HG02763 (cell line): ENCODE results near the gene STAG1.
"Not testable (repeated sequence)": the region's sequence is repeated elsewhere in the genome, so short reads cannot be mapped to it uniquely, and the experiment has no call there.

Experiments
- ATAC-seq: cut with Tn5 transposase; IDR thresholded peaks from one replicate; pipeline ENCODE4 v1.9.1; 2021; ENCODE audit warnings: mild to moderate bottlenecking, moderate library complexity; ENCODE audit not compliant: unreplicated experiment

Gene STAG1

GRCh38 chr3:136749091-136749490 is 3.1 kb downstream of the STAG1 start:
- no peak for ATAC-seq

DNA sequence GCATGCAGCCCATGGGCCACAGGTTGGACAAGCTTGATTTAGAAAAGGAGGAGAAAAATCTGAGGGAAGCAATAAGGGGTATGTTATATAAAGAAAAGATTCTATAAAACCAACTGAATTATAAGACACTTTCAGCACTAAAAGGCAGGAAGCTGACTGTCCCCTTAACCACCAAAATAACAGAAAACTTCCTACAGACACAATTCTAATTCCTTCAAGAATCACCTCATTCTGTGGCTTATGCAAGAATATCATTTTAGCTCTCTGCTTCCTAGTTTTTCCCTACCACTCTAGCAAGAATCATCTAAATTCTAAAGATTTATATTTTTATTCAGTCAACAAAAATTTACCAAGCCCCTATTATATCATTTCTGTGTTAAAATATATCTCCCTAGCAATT is 6.3 kb downstream of the STAG1 start:
- no peak for ATAC-seq

DNA sequence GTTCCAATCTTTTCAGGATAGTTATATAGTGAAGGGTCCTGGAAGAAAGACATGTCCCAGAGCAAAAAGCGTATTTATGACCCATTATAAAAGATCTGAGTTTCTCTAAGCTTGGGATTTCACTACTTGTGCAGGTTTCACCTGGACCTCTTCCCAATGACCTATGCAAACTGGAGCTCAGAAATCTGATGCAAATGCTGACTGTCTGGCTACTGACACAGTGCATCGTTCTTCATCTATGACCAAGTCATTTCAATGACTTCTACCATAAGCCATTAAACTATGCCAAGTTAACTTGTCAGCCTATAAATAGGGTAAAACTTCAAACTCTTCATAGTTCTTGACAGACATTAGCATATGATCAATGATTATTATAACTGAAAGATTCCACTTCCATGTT is 11.1 kb downstream of the STAG1 start:
- no peak for ATAC-seq

GRCh38 chr3:136740351-136740958 is 11.7 kb downstream of the STAG1 start:
- ATAC-seq = no peak

GRCh38 chr3:136736950-136737349 is 15.2 kb downstream of the STAG1 start:
- not testable (repeated sequence) for ATAC-seq

DNA sequence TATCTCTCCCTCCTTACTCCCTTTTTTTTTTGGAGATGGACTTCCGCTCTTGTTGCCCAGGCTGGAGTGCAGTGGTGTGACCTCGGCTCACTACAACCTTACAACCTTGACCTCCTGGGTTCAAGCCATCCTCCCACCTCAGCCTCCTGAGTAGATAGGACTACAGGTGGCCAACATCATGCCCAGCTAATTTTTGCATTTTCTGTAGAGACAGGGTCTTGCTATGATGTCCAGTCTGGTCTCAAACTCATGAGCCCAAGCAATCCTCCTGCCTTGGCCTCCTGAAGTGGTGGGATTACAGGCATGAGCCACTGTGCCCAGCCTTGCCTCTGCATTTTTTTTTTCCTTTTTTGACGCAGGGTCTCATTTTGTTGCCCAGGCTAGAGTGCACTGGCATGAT is 17.1 kb downstream of the STAG1 start:
- ATAC-seq = no peak

- no peak for ATAC-seq
These were observed 17.7 kb downstream of the STAG1 start for GRCh38 chr3:136734382-136735070.

- no peak for ATAC-seq
These were observed 18.8 kb downstream of the STAG1 start for GRCh38 chr3:136733317-136733833.

- ATAC-seq = no peak
These were observed 20.8 kb downstream of the STAG1 start for GRCh38 chr3:136731274-136731884.

- ATAC-seq = no peak
These were observed 21.4 kb downstream of the STAG1 start for GRCh38 chr3:136730595-136731273.

GRCh38 chr3:136728918-136729317 is 23.3 kb downstream of the STAG1 start:
- no peak for ATAC-seq

- ATAC-seq = peak; percentile 45
These were observed 23.7 kb downstream of the STAG1 start for GRCh38 chr3:136728473-136728872.

DNA sequence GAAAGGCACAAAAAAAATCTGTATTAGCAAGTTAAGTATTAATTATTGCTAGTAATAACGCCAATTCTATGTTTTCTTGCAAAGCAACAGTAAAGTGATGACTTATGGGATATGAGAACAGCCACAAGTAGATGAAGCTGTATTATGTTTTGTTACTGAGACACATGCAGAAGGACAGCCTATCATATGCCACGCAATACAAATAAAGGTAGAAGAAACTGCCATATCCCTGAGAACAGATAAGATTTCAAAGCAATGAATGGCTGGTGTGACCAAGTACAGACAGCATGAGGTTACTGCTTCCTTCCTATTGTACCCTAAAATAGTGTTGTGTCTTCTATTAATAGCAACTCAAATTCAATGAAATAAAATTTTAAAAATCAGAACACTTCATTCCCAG is 26.7 kb downstream of the STAG1 start:
- ATAC-seq = no peak

- ATAC-seq = not testable (repeated sequence)
These were observed 29.3 kb downstream of the STAG1 start for GRCh38 chr3:136722916-136723315.

DNA sequence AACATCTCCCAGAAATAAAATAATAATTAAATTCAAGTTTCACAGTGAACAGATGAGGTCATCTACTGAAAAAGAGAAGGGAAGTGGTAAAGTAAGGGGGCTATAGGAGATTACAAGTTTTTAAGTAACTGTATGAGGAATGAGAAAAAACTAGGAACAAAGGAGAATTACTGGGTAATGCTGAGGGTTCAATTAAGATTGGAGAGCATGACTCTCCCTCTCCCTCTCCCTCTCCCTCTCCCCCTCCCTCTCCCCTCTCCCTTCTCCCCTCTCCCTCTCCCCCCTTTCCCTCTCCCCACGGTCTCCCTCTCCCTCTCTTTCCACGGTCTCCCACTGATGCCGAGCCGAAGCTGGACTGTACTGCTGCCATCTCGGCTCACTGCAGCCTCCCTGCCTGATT is 29.8 kb downstream of the STAG1 start:
- ATAC-seq = not testable (repeated sequence)

DNA sequence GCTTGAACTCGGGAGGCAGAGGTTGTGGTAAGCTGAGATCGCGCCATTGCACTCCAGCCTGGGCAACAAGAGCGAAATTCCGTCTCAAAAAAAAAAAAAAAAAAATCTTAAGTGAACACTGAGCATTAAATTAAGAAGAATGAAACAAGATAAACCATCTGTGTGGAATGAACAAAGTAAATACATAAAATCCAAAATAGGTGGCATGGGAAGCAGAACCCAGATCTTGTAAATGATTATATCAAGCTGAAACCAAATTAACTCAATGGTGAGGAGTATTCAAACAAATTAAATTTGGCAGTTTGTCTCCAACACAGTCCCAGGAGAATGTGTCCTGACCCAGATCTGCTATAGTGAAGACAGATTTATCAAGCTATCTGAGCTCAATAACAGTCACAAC is 32.1 kb downstream of the STAG1 start:
- no peak for ATAC-seq

DNA sequence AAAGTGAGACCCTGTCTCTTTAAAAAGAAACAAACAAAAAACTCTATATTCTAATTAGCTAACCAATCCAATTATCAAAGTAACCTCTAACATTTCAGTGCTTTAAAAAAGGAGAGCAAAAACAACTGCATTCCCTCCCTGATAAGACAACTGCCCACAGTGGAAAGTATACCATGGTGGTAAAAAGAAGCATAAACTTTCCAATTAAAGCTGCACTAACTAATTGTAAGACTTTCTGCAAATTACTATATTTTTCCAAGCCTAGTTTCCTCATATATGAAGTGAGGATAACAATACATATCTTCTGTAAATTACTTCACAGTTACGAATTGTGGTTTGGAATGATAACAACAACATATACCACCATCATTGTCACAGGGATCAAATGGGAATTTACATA is 35.5 kb downstream of the STAG1 start:
- no peak for ATAC-seq

DNA sequence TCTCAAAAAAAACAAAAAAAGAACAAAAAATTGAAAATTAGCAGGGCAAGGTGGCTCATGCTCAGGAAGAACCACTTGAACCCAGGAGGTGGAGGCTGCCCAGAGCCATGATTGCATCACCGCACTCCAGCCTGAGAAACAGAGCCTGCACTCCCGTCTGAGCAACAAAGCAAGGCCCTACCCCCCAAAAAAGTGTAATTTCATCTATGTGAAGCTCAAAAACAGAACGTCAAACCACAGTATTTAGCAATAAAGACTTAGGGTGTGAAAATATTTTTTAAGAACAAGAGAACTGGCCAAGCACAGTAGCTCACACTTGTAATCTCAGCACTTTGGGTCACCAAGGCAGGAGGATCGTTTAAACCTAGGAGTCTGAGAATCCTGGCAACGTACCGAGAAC is 38.2 kb downstream of the STAG1 start:
- ATAC-seq = no peak

- ATAC-seq = no peak
These were observed 39.2 kb downstream of the STAG1 start for GRCh38 chr3:136712941-136713340.

DNA sequence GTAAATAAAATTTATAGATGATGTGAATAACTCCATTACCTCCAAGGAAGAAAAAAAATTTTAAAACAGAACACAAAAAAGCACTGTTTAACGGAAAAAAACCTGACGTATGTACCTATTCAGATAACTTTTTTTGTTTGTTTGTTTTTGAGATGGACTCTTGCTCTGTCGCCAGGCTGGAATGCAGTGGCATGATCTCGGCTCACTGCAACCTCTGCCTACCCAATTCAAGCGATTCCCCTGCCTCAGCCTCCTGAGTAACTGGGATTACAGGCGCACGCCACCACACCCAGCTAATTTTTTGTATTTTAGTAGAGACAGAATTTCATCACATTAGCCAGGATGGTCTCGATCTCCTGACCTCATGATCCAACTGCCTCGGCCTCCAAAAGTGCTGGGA is 40.3 kb downstream of the STAG1 start:
- not testable (repeated sequence) for ATAC-seq

DNA sequence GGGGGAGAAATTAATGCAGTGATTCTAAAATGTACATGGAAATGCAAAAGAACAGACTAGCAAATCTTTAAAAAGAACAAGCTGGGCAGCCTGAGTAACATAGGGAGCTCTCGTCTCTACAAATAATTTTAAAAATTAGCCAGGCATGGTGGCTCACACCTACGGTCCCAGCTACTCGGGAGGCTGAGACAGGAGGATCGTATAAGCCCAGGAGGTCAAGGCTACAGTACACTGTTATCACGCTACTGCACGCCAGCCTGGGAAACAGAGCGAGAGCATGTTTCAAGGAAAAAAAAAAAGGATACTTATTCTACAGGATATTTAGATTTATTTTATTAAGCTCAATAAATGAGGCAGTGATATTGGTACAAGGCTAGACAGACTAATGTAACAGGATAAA is 40.9 kb downstream of the STAG1 start:
- ATAC-seq = no peak

GRCh38 chr3:136709775-136710174 is 42.4 kb downstream of the STAG1 start:
- ATAC-seq = not testable (repeated sequence)
